Ovary (tissue), 9 donors: Measurements from ENCODE around the gene HES5. TPM values are rescaled to one million over a fixed set of nuclear protein-coding genes. Genes with fewer than 3 reads are reported as not detected.

ENCODE experiments used
- DNase-seq, 5 donors: peaks; one replicate each; pipeline ENCODE4 v3.0.0-alpha.2; 2019 to 2020
- H3K27ac ChIP-seq, 2 donors: fragments of 200-600 bp; one replicate each; pipeline versions ENCODE4 v1.5.1 to v1.8.0; 2019 to 2022
- H3K27me3 ChIP-seq: fragments of 200-600 bp; one replicate; pipeline ENCODE4 v1.8.0; 2022
- H3K36me3 ChIP-seq: fragments of 200-600 bp; sonication (generic); one replicate; pipeline ENCODE4 v1.5.1; 2019
- H3K4me1 ChIP-seq: one replicate; pipeline ENCODE4 v1.8.1; 2013; ENCODE audit warnings: mild to moderate bottlenecking, moderate library complexity; ENCODE audit not compliant: insufficient read depth
- H3K4me3 ChIP-seq: fragments of 200-600 bp; sonication (generic); one replicate; pipeline ENCODE4 v1.5.1; 2017
- H3K9me3 ChIP-seq, 2 donors: fragments of 200-600 bp in 1 of 2; sonication (generic) in 1 of 2; one replicate each; pipeline versions ENCODE4 v1.5.1 to v1.8.1; 2013 to 2019; ENCODE audit warnings: mild to moderate bottlenecking in 1 of 2, moderate library complexity in 1 of 2
- EP300 ChIP-seq: sonication (generic); formaldehyde crosslinking; IDR thresholded peaks from one replicate; pipeline ENCODE4 v1.6.1; 2017; ENCODE audit warnings: antibody characterized with exemption
- POLR2A ChIP-seq: fragments of 450-650 bp; IDR thresholded peaks from one replicate; pipeline ENCODE4 v1.6.1; 2017; ENCODE audit warnings: antibody characterized with exemption, mild to moderate bottlenecking, moderate library complexity
- WGBS, 3 donors: extraction: QIAGEN DNeasy Blood & Tissue Kit in 1 of 3; methylation state at CpG; one replicate each; pipeline versions ENCODE4 v1.1.5 to v1.1.7; 2013 to 2017; 5-methylcytosine and 5-hydroxymethylcytosine counted together
- intact Hi-C, 4 donors: fragments of 100-400 bp; cut with DNase I; formaldehyde crosslinking; loops; one replicate each; pipeline versions ENCODE4 v1.11.0 to v1.15.1; 2022 to 2023
- polyA plus RNA-seq, 2 donors: library from polyadenylated mRNA; stranded (reverse); fragments of 200-250 nt in 1 of 2; fragments of 350-450 nt in 1 of 2; fragmentation: Illumina TruSeq in 1 of 2; extraction: RNeasy Lipid Tissue Mini Kit (QIAGEN cat#74804) in 1 of 2; gene quantifications; one replicate each; pipeline ENCODE4 v1.2.3, GENCODE V29; 2013 to 2014
- total RNA-seq, 7 donors: library from RNA; depleted of rRNA in 2 of 7; stranded (reverse); fragments of >200 nt in 2 of 7; fragmentation: NEBNext Ultra II Directional in 3 of 7; extraction: Animal tissue kit (Norgen Biotek cat#: 25700) in 3 of 7; gene quantifications; one replicate each; pipeline versions ENCODE4 v1.1.0 to v1.2.4, GENCODE V29; 2016 to 2023
- TF ChIP-seq, protein P1 (sequence below), 3 donors: fragments of 450-650 bp in 2 of 3; fragments of 200-600 bp in 1 of 3; IDR thresholded peaks; one replicate each; pipeline versions ENCODE4 v1.5.1 to v1.8.0; 2016 to 2022; ENCODE audit warnings: antibody characterized with exemption in 3 of 3, mild to moderate bottlenecking in 1 of 3
- donor health status: DM: no; HTN: no; CAD: no; lungs with moderate emphysema.
- donor health status: DM: no; HTN: no; CAD: no.
- donor health status: Bipolar disorder and iron deficiency.
- donor health status: DM: yes; HTN: yes; CAD: no.
- donor health status: DM: no; HTN: no; CAD: no.
- donor health status: DM: yes; HTN: yes; CAD: no.

The HES5 gene
- total and polyA plus RNA-seq, 9 donors = 0.13 to 0.53 (median 0.31) TPM; not detected in 4

DNA sequence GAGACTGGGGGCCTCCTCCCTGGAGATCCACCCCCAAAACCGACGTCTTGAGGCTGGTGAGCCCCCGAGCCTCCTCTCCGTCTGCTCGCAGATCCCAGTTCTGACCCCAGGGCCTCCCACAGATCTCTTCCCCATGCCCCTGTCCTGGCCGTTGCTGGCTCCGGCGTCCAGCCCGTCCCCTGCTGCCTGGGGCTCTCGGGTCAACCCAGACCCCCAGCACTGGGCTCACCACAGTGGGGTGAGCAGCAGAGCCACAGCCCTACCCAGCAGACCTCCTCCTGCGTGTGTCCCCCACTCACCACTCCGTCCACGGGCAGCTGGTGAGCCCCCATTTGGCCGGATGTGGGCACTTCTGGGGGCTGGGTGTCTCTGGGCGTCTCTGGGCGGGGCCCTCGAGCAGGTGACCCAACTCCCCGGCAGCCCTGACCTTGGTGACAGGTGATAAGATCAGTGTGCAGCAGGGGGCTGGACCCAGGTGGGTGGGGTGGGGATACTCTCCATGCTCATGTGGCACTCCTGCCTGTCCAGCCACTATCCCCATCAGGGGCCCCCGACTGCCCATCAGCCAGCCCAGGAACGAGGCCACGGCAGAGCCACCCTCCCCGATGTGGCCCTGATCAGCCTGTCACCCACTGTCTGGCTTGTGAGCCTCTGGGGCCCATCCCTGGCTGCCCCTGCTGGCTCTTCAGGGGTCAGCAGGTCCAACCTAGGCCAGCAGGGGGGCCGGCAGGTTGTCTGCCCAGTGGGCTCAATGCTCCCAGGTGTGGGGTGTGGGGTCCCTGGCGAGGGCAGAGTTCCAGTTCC, 26.8 kb upstream of the HES5 start:
- WGBS, 3 donors = 15 to 24% (median 18%) methylated on average over 11 to 24 of the region's 24 CpGs
- TF ChIP-seq, protein P1, sequence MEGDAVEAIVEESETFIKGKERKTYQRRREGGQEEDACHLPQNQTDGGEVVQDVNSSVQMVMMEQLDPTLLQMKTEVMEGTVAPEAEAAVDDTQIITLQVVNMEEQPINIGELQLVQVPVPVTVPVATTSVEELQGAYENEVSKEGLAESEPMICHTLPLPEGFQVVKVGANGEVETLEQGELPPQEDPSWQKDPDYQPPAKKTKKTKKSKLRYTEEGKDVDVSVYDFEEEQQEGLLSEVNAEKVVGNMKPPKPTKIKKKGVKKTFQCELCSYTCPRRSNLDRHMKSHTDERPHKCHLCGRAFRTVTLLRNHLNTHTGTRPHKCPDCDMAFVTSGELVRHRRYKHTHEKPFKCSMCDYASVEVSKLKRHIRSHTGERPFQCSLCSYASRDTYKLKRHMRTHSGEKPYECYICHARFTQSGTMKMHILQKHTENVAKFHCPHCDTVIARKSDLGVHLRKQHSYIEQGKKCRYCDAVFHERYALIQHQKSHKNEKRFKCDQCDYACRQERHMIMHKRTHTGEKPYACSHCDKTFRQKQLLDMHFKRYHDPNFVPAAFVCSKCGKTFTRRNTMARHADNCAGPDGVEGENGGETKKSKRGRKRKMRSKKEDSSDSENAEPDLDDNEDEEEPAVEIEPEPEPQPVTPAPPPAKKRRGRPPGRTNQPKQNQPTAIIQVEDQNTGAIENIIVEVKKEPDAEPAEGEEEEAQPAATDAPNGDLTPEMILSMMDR (IDR thresholded peaks at IDR 0.05) = no peak
- TF ChIP-seq EP300 (no peak), POLR2A (no peak)
- peak in 1 of 5 donors; percentile 34 for DNase-seq
- Histone ChIP-seq H3K4me3 (peak overlapping the region; percentile 64), H3K4me1 (peaks cover 12% of the 10 kb centered on the region), H3K9me3 (no peaks in the 10 kb centered on the region), H3K36me3 (no peaks in the 10 kb centered on the region), H3K27ac (peak overlapping the region; percentile 82 to 88), H3K27me3 (no peaks in the 10 kb centered on the region)
- intact Hi-C loops = loop anchor here in 2 of 4 donors (5.0 to 10.0 kb wide), 2 partner anchors 315 to 1652 kb away; no protein-coding TSS in a partner anchor

DNA sequence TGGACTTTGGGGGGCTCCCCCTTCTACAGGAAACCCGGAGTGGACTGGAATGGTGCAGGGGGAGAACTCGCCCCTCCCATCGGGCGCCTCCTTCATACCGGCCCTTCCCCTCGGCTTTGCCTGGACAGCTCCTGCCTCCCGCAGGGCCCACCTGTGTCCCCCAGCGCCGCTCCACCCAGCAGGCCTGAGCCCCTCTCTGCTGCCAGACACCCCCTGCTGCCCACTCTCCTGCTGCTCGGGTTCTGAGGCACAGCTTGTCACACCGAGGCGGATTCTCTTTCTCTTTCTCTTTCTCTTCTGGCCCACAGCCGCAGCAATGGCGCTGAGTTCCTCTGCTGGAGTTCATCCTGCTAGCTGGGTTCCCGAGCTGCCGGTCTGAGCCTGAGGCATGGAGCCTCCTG, 26.2 kb upstream of the HES5 start, which contains the start of gene TNFRSF14:
TSS of gene TNFRSF14 (plus strand) at position 95 of the 401 bp plus-strand sequence. CDS start at position 389, 294 bp downstream.
- TF ChIP-seq POLR2A (peak; percentile 14), EP300 (no peak)
- TF ChIP-seq, protein P1 (IDR thresholded peaks at IDR 0.05) = no peak
- Histone ChIP-seq H3K4me1 (peaks cover 12% of the 10 kb centered on the region), H3K9me3 (no peaks in the 10 kb centered on the region), H3K4me3 (peak within 1 kb of the TSS; percentile 64), H3K27ac (peak within 1 kb of the TSS; percentile 82 to 88), H3K27me3 (no peaks in the 10 kb centered on the region), H3K36me3 (no peaks in the 10 kb centered on the region)
- DNase-seq = peak; percentile 49 to 69 (median 61)
- WGBS, 3 donors = 0 to 2% (median 1%) methylated on average over 16 of the region's 16 CpGs
- intact Hi-C loops = loop anchor here in 2 of 4 donors (5.0 to 10.0 kb wide), 2 partner anchors 314 to 1651 kb away; no protein-coding TSS in a partner anchor

DNA sequence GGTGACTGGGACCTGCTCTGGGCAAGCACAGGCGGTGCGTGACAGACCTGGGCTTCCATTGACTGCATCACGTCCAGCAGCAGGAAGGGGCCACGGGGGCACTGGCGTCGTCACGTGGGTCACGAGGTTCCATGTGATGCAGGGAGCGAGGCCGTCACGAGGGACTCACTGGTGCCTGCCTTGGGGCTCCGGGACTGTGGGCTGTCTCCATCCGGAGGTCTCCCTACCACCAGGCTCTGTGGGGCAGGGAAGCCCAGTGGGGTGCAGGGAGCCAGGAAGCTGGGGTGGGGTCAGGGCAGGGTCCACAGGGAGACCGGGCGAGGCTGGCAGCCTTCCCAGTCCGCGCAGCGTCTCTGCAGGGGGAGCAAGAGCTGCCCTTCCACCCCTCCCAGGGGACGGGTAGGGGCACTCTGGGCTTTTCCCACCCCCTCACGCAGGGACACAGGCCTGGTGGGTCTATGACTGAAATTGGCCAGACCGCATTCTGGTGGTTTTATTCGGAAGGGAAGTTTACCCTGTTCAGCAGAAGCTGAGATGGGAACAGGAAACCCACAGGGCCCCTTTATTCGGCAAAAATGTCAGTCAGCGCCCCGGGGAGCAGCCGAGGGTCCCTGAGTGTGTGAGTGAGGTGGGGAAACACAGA, 25.7 kb upstream of the HES5 start:
- Histone ChIP-seq H3K27ac (peak overlapping the region; percentile 82 to 88), H3K36me3 (no peaks in the 10 kb centered on the region), H3K4me1 (peaks cover 12% of the 10 kb centered on the region), H3K9me3 (no peaks in the 10 kb centered on the region), H3K4me3 (peak overlapping the region; percentile 64), H3K27me3 (no peaks in the 10 kb centered on the region)
- intact Hi-C loops = loop anchor here in 2 of 4 donors (5.0 to 10.0 kb wide), 2 partner anchors 313 to 1651 kb away; no protein-coding TSS in a partner anchor
- TF ChIP-seq EP300 (peak; percentile 56), POLR2A (peak; percentile 78)
- TF ChIP-seq, protein P1 (IDR thresholded peaks at IDR 0.05) = no peak
- DNase-seq = peak; percentile 78 to 89 (median 83)
- WGBS, 3 donors = 4 to 7% (median 4%) methylated on average over 20 to 26 of the region's 26 CpGs

DNA sequence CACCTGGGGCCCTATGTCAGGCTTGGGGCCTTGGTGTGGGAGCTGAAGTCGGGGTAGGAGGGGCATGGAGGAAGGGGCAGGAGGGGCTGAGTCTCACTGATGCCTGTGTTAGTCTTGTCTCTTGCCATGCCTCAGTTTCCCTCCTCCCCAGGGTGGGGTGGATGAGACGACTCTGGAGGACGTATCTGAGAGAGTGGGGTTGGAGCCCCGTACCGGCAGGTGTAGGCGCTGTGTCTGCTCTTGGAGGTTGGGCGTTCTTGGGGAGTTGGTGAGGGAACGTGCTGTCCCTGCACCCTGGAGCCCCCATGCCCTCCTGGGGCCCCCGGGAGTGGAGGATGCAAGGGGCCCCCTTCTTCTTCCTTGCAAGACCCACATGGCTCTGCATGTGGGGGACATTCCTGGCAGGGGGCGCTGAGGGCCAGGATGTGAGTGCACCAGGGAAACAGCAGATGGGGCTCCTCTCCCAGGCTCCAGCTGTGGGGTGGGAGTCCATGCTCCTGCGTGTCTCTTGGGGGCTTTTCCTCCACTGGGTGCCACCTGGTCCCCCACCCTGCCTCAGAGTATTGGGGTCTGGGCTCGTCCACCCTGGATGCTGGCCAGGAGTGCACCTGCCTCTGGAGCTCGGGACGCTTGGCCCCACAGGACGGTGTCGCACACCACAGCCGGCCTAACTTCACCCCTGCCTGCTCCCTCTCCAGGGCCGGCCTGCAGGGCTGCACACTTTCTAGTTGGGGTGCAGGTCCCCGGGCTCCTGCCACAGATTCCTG, 24.7 kb upstream of the HES5 start:
- no peak overlapping the region for H3K27ac ChIP-seq
- H3K4me1 ChIP-seq = peaks cover 12% of the 10 kb centered on the region
- TF ChIP-seq, protein P1 (IDR thresholded peaks at IDR 0.05) = peak in 1 of 3 donors; percentile 8
- TF ChIP-seq POLR2A = no peak
- no peaks in the 10 kb centered on the region for H3K9me3 ChIP-seq
- peak in 2 of 5 donors; percentile 55 to 57 for DNase-seq
- H3K27me3 ChIP-seq = no peaks in the 10 kb centered on the region
- WGBS, 3 donors = 50 to 58% (median 52%) methylated on average over 14 to 19 of the region's 19 CpGs
- no peak overlapping the region for H3K4me3 ChIP-seq
- no peaks in the 10 kb centered on the region for H3K36me3 ChIP-seq
- intact Hi-C loops = loop anchor here in 2 of 4 donors (5.0 to 10.0 kb wide), 2 partner anchors 313 to 1650 kb away; no protein-coding TSS in a partner anchor
